Adrenal gland (tissue), 12 donors: ENCODE data around the gene TSPAN32. TPM values are rescaled to one million over a fixed set of nuclear protein-coding genes. Genes with fewer than 3 reads are reported as not detected.

Experiments used
- DNase-seq, 7 donors: peaks; one replicate each; pipeline ENCODE4 v3.0.0-alpha.2; 2019 to 2020
- H3K27ac ChIP-seq, 5 donors: fragments of 200-600 bp; sonication (generic) in 4 of 5; 1 replicate in 3 of 5; 2 replicates in 2 of 5; pipeline versions ENCODE4 v1.5.1 to v1.8.0; 2016 to 2020; ENCODE audit warnings: mild to moderate bottlenecking in 1 of 5
- H3K27me3 ChIP-seq: fragments of 200-600 bp; 2 replicates; pipeline ENCODE4 v1.8.0; 2021
- H3K36me3 ChIP-seq, 2 donors: fragments of 200-600 bp; replicated peaks in 1 of 2; 1 replicate in 1 of 2; 2 replicates in 1 of 2; pipeline versions ENCODE4 v1.5.1 to v1.8.0; 2018 to 2022
- H3K4me1 ChIP-seq, 2 donors: fragments of 200-600 bp; replicated peaks in 1 of 2; 1 replicate in 1 of 2; 2 replicates in 1 of 2; pipeline versions ENCODE4 v1.5.1 to v1.8.0; 2018 to 2021
- H3K4me3 ChIP-seq, 4 donors: fragments of 200-600 bp; sonication (generic) in 3 of 4; one replicate each; pipeline ENCODE4 v1.5.1; 2016 to 2018
- H3K9me3 ChIP-seq, 3 donors: fragments of 200-600 bp; sonication (generic) in 1 of 3; replicated peaks in 1 of 3; 1 replicate in 2 of 3; 2 replicates in 1 of 3; pipeline versions ENCODE4 v1.5.1 to v1.8.0; 2016 to 2021
- POLR2A ChIP-seq, 2 donors: fragments of 450-650 bp; IDR thresholded peaks; one replicate each; pipeline ENCODE4 v1.6.1; 2017; ENCODE audit warnings: antibody characterized with exemption in 2 of 2, mild to moderate bottlenecking in 2 of 2, moderate library complexity in 1 of 2
- WGBS, 4 donors: extraction: QIAGEN DNeasy Blood & Tissue Kit in 2 of 4; methylation state at CpG; one replicate each; pipeline versions ENCODE4 v1.1.5 to v1.1.7; 2013 to 2017; 5-methylcytosine and 5-hydroxymethylcytosine counted together
- intact Hi-C, 2 donors: fragments of 100-400 bp; cut with DNase I; formaldehyde crosslinking; loops; one replicate each; pipeline versions ENCODE4 v1.14.1 to v1.15.0; 2022 to 2023
- polyA plus RNA-seq, 3 donors: library from polyadenylated mRNA; stranded (reverse); fragments of 200-250 nt in 2 of 3; fragments of 350-450 nt in 1 of 3; fragmentation: Illumina TruSeq in 1 of 3; extraction: RNeasy Lipid Tissue Mini Kit (QIAGEN cat#74804) in 1 of 3; gene quantifications; one replicate each; pipeline ENCODE4 v1.2.3, GENCODE V29; 2013 to 2014
- total RNA-seq, 9 donors: library from RNA; depleted of rRNA in 4 of 9; stranded (reverse); fragments of >200 nt in 4 of 9; fragments of 120-200 nt in 1 of 9; fragmentation: NEBNext Ultra II Directional in 1 of 9; extraction: Animal tissue kit (Norgen Biotek cat#: 25700) in 1 of 9; gene quantifications; one replicate each; pipeline versions ENCODE4 v1.1.0 to v1.2.4, GENCODE V29; 2013 to 2023
- TF ChIP-seq, protein P1 (sequence below), 6 experiments: fragments of 450-650 bp in 4 of 6; fragments of 200-600 bp in 2 of 6; sonication (generic) in 1 of 6; IDR thresholded peaks; 1 replicate in 5 of 6; 2 replicates in 1 of 6; pipeline versions ENCODE4 v1.5.1 to v1.8.0; 2016 to 2021; ENCODE audit warnings: antibody characterized with exemption in 6 of 6, mild to moderate bottlenecking in 2 of 6, moderate library complexity in 1 of 6
- donor health status: healthy with polysubstance abuse.
- donor health status: Bipolar disorder and iron deficiency.
- donor health status: DM: yes; HTN: yes; CAD: no.
- donor health status: DM: no; HTN: no; CAD: no.
- donor health status: DM: no; HTN: no; CAD: no.
- donor health status: DM: yes; HTN: yes; CAD: no.

The TSPAN32 gene
- total and polyA plus RNA-seq, 12 donors = 0.14 to 7.0 (median 0.88) TPM; not detected in 4

DNA sequence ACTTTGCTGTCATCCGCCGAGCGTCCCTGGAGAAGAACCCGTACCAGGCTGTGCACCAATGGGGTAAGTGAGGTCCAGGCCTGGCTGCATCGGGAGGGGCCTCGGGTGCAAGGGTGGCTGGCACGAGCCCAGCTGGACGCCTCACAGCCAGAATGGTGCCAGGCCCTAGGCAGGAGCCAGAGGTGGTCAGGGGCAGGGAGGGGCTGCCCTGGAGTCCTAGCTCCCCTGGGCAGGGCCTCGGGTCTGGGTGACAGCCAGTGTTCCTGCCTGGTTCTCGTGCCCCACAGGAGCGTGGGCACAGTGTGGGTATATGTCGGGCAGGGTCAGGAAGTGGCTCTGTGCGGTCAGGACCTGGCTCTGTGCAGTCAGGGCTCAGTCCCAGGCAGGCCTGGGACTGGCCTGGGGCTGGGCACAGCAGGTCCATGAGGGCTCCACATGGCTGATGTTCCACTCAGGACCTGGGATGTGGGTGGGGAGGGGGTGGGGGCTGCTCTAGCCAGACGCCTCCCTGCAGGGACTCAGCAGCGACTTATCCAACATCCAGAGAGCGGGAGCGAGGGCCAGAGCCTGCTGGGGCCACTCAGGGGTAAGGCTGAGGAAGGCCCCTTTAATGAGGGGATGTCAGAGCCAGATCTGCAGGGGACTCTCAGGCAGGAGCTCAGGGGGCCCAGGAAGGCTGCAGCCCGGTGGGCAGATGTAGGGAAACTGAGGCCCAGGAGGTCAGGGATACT, 1.2 kb downstream of the TSPAN32 start:
- Histone ChIP-seq H3K27me3 (peaks cover 4% of the 10 kb centered on the region), H3K4me1 (peaks cover 0 to 27% of the 10 kb centered on the region in 2 donors), H3K36me3 (no peaks in the 10 kb centered on the region), H3K9me3 (no peaks in the 10 kb centered on the region), H3K27ac (peak overlapping the region in 2 of 5 donors; percentile 15 to 34), H3K4me3 (no peak overlapping the region)
- WGBS, 4 donors = 57 to 77% (median 59%) methylated on average over 10 to 18 of the region's 18 CpGs
- intact Hi-C loops = loop anchor here (5.0 to 10.0 kb wide), 2 partner anchors 106 to 222 kb away; no protein-coding TSS in a partner anchor
- TF ChIP-seq POLR2A (IDR thresholded peaks at IDR 0.05) = no peak
- TF ChIP-seq, protein P1, sequence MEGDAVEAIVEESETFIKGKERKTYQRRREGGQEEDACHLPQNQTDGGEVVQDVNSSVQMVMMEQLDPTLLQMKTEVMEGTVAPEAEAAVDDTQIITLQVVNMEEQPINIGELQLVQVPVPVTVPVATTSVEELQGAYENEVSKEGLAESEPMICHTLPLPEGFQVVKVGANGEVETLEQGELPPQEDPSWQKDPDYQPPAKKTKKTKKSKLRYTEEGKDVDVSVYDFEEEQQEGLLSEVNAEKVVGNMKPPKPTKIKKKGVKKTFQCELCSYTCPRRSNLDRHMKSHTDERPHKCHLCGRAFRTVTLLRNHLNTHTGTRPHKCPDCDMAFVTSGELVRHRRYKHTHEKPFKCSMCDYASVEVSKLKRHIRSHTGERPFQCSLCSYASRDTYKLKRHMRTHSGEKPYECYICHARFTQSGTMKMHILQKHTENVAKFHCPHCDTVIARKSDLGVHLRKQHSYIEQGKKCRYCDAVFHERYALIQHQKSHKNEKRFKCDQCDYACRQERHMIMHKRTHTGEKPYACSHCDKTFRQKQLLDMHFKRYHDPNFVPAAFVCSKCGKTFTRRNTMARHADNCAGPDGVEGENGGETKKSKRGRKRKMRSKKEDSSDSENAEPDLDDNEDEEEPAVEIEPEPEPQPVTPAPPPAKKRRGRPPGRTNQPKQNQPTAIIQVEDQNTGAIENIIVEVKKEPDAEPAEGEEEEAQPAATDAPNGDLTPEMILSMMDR (IDR thresholded peaks at IDR 0.05) = no peak
- DNase-seq = peak in 3 of 7 donors; percentile 12 to 57 (median 16)

DNA sequence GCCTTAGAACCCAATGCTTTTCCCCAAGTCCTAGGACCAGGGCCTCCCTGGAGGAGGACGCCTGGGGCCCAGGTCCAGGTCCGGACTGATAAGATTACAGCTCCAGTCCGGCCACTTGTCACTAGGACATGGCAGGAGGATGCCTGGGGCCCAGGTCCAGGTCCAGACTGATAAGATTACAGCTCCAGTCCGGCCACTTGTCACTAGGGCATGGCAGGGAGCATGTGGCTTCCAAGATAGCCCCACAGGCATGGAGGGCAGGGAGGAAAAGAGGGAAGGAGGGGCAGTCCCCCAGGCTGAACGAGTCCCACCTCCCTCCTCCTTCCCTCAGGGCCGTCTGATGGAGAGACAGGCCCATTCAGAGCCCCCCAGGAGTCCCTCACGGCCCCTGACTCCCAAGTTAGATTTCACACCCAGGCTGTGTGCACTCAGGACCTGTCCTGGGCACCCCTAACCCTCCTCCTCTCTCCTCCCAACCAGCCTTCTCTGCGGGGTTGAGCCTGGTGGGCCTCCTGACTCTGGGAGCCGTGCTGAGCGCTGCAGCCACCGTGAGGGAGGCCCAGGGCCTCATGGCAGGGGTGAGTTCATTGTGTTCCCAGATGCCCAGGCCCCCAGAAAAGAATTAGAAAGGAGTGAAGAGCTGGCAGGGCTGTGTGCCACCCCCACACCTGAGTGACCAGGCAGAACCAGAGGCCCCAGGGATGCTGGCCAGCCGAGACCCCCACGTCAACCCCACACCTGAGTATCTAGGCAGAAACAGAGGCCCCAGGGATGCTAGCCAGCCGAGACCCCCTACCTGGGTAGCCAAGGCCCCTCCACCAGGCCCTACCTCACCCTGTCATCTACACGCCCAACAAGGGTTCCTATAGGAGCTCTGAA, 2.1 kb downstream of the TSPAN32 start:
- Histone ChIP-seq H3K4me3 (no peak overlapping the region), H3K36me3 (no peaks in the 10 kb centered on the region), H3K9me3 (no peaks in the 10 kb centered on the region), H3K27me3 (no peaks in the 10 kb centered on the region), H3K27ac (peak overlapping the region in 2 of 5 donors; percentile 15 to 83), H3K4me1 (peaks cover 0 to 27% of the 10 kb centered on the region in 2 donors)
- TF ChIP-seq POLR2A (IDR thresholded peaks at IDR 0.05) = no peak
- TF ChIP-seq, protein P1 (IDR thresholded peaks at IDR 0.05) = no peak
- intact Hi-C loops = loop anchor here (2.0 to 10.0 kb wide), 3 partner anchors 107 to 221 kb away; no protein-coding TSS in a partner anchor
- peak in 3 of 7 donors; percentile 31 to 81 (median 59) for DNase-seq
- WGBS, 4 donors = 42 to 65% (median 56%) methylated on average over 9 to 15 of the region's 15 CpGs

DNA sequence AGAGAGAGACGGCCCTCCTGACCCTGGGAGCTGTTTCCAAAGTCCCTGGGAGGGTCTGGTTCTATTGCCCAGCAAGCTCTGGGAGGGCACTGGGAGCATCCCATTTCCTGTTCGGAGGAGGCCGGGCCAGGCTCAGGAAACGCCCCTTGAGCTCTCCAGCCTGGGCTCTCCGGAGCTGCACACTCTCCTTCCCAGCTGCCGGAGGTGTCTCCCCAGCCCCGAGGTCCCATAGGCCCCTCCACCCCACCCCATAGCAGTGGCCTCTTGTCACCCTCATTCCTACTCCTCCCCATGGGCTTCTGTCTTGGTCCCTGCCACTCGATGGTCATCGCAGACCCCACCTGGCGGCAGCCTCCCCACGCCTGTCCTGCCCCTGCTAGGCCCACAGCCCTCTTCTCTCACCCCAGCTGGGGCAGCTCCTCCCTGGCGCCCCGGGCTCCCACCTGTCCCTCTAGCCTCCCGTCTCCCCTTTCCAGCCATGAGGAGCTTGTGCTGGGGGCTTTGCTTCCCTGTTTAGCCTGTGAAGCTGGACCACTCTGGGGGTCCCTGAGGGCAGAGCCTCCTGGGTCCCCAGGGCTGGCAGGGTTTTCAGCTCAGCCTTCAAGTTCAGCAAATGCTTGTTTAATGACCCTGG, 2.8 kb downstream of the TSPAN32 start:
- DNase-seq = peak in 5 of 7 donors; percentile 12 to 54 (median 32)
- TF ChIP-seq, protein P1 (IDR thresholded peaks at IDR 0.05) = no peak
- TF ChIP-seq POLR2A (IDR thresholded peaks at IDR 0.05) = no peak
- Histone ChIP-seq H3K4me1 (peaks cover 0 to 27% of the 10 kb centered on the region in 2 donors), H3K36me3 (no peaks in the 10 kb centered on the region), H3K4me3 (no peak overlapping the region), H3K27ac (peak overlapping the region in 3 of 5 donors; percentile 19 to 83 (median 70)), H3K9me3 (no peaks in the 10 kb centered on the region), H3K27me3 (no peaks in the 10 kb centered on the region)
- intact Hi-C loops = loop anchor here (1.0 to 10.0 kb wide), 4 partner anchors 107 to 220 kb away; no protein-coding TSS in a partner anchor
- WGBS, 4 donors = 58 to 70% (median 60%) methylated on average over 5 to 14 of the region's 14 CpGs
